ENCODE measurements around the gene ZNF136.

The ZNF136 gene

DNA sequence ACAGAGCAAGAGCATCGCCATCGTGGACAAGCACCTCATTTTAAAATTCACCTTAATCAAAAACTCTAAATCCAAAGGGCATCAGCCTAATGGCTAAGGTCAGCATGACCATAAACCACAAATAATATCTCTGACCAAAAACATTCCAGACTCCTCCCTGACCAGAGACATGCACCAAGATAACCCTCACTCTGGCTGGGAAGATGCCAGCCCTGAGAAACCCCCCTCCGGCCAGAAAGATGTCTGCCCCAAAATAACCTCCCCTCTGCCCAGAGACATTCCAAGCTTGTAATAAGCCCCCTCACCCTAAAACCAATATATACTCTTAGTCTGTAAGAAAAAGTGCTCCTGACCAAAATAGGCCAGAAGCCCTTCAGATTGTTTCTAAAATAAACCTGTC lies 70.1 kb downstream of the ZNF136 start:
- DNase-seq (ENCODE audit: low spot score): no peak
- Histone ChIP-seq H3K4me3 (ENCODE audit: severe bottlenecking) (no peak overlapping the region), H3K27me3 (ENCODE audit: insufficient read depth, poor library complexity, severe bottlenecking) (no peaks in the 10 kb centered on the region), H3K4me1 (ENCODE audit: insufficient read depth, poor library complexity, severe bottlenecking) (no peaks in the 10 kb centered on the region), H3K9me3 (ENCODE audit: severe bottlenecking) (peaks cover 4% of the 10 kb centered on the region), H3K27ac (ENCODE audit: poor library complexity, severe bottlenecking) (no peak overlapping the region), H3K36me3 (ENCODE audit: low read depth) (no peaks in the 10 kb centered on the region)
- TF ChIP-seq, protein P1, sequence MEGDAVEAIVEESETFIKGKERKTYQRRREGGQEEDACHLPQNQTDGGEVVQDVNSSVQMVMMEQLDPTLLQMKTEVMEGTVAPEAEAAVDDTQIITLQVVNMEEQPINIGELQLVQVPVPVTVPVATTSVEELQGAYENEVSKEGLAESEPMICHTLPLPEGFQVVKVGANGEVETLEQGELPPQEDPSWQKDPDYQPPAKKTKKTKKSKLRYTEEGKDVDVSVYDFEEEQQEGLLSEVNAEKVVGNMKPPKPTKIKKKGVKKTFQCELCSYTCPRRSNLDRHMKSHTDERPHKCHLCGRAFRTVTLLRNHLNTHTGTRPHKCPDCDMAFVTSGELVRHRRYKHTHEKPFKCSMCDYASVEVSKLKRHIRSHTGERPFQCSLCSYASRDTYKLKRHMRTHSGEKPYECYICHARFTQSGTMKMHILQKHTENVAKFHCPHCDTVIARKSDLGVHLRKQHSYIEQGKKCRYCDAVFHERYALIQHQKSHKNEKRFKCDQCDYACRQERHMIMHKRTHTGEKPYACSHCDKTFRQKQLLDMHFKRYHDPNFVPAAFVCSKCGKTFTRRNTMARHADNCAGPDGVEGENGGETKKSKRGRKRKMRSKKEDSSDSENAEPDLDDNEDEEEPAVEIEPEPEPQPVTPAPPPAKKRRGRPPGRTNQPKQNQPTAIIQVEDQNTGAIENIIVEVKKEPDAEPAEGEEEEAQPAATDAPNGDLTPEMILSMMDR (IDR thresholded peaks at IDR 0.05; ENCODE audit: poor library complexity, severe bottlenecking): no peak
- no peak for ATAC-seq (ENCODE audit: low read depth)

DNA sequence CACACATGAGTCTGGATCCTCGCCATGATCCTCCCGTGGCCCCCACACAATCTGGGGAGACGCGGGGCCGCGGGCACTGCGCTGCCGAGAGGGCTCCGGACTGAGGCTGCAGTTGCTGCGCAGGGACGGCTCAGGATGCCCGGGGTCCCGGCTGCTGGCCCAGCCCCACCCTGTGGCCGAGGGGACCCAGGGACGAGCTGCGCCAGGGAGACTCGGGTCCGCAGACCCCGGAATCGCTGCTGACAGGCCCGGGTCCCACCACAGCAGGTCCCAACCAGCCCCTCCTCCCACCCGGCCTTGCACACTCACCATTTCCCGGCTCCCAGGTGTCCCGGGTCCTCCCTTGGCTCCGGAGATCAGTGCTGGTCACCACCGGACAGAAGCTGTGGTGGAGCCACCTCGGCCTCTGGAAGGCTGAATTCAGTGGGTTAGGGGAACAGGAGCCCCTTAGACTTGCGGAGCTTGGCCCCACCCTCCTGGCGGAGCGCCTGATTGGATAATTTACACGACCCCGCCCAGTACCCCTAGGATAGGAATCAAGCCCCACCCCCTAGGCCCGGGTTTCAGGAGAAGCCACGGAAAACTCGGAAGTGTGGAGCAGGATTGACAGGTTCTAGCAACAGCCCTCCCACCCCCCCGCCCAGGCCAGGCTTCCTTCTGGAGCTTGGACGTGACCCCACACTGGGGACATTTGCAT lies 74.4 kb downstream of the ZNF136 start:
- Histone ChIP-seq H3K27me3 (ENCODE audit: insufficient read depth, poor library complexity, severe bottlenecking) (no peaks in the 10 kb centered on the region), H3K9me3 (ENCODE audit: severe bottlenecking) (no peaks in the 10 kb centered on the region), H3K27ac (ENCODE audit: poor library complexity, severe bottlenecking) (no peak overlapping the region), H3K4me3 (ENCODE audit: severe bottlenecking) (no peak overlapping the region), H3K36me3 (ENCODE audit: low read depth) (no peaks in the 10 kb centered on the region), H3K4me1 (ENCODE audit: insufficient read depth, poor library complexity, severe bottlenecking) (no peaks in the 10 kb centered on the region)
- DNase-seq (ENCODE audit: low spot score): no peak
- ATAC-seq (ENCODE audit: low read depth): no peak
- TF ChIP-seq, protein P1 (IDR thresholded peaks at IDR 0.05; ENCODE audit: poor library complexity, severe bottlenecking): no peak
